Left ventricle myocardium inferior (tissue), 1 donor: ENCODE measurements around the gene TMEM89. TPM values are rescaled to one million over a fixed set of nuclear protein-coding genes. Genes with fewer than 3 reads are reported as not detected.

Source experiments
- DNase-seq: peaks from one replicate; pipeline ENCODE4 v3.0.0-alpha.2; 2020
- H3K27ac ChIP-seq: fragments of 200-600 bp; replicated peaks from 2 replicates; pipeline ENCODE4 v1.8.0; 2021
- H3K27me3 ChIP-seq: fragments of 200-600 bp; 2 replicates; pipeline ENCODE4 v1.8.0; 2021; ENCODE audit warnings: low read depth
- H3K36me3 ChIP-seq: fragments of 200-600 bp; 2 replicates; pipeline ENCODE4 v1.8.0; 2021
- H3K4me1 ChIP-seq: fragments of 200-600 bp; 2 replicates; pipeline ENCODE4 v1.8.0; 2021
- H3K4me3 ChIP-seq: fragments of 200-600 bp; 2 replicates; pipeline ENCODE4 v1.8.0; 2021; ENCODE audit warnings: mild to moderate bottlenecking, moderate library complexity
- H3K9me3 ChIP-seq: fragments of 200-600 bp; replicated peaks from 2 replicates; pipeline ENCODE4 v1.8.0; 2021
- intact Hi-C: fragments of 100-400 bp; cut with micrococcal nuclease; formaldehyde crosslinking; loops from one replicate; pipeline ENCODE4 v1.11.0; 2022
- total RNA-seq: library from RNA; stranded (reverse); fragmentation: NEBNext Ultra II Directional; extraction: Animal tissue kit (Norgen Biotek cat#: 25700); gene quantifications from one replicate; pipeline ENCODE4 v1.2.1, GENCODE V29; 2021
- TF ChIP-seq, protein P1 (sequence below): fragments of 200-600 bp; IDR thresholded peaks from 2 replicates; pipeline ENCODE4 v1.8.0; 2021; ENCODE audit warnings: antibody characterized with exemption, mild to moderate bottlenecking, borderline replicate concordance
- donor health status: DM: no; HTN: yes; CAD: no; lungs with severe emphysema.

Gene TMEM89
- total RNA-seq, 1 donor from 2014 or later, result not detected

DNA sequence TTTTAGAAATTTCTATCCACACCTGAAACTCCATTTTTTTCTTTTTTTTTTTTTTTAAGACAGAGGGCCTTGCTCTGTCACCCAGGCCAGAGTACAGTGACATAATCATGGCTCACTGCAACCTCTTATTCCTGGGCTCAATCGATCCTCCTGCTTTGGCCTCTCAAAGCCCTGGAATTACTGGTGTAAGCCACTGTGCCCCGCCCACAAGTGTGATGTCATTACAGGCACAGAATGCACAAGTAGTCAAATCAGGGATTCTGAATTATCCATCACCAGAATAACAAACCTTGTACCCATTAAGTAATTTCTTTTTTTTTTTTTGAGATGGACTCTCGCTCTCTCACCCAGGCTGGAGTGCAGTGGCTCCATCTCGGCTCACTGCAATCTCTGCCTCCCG is 14.1 kb downstream of the TMEM89 start:
- H3K4me3 ChIP-seq, result peak overlapping the region; percentile 78
- H3K27me3 ChIP-seq, result no peaks in the 10 kb centered on the region
- H3K9me3 ChIP-seq, result no peaks in the 10 kb centered on the region
- no peak for DNase-seq
- peaks cover 76% of the 10 kb centered on the region for H3K4me1 ChIP-seq
- H3K27ac ChIP-seq, result peak overlapping the region; percentile 0
- peaks cover 49% of the 10 kb centered on the region for H3K36me3 ChIP-seq
- TF ChIP-seq, protein P1, sequence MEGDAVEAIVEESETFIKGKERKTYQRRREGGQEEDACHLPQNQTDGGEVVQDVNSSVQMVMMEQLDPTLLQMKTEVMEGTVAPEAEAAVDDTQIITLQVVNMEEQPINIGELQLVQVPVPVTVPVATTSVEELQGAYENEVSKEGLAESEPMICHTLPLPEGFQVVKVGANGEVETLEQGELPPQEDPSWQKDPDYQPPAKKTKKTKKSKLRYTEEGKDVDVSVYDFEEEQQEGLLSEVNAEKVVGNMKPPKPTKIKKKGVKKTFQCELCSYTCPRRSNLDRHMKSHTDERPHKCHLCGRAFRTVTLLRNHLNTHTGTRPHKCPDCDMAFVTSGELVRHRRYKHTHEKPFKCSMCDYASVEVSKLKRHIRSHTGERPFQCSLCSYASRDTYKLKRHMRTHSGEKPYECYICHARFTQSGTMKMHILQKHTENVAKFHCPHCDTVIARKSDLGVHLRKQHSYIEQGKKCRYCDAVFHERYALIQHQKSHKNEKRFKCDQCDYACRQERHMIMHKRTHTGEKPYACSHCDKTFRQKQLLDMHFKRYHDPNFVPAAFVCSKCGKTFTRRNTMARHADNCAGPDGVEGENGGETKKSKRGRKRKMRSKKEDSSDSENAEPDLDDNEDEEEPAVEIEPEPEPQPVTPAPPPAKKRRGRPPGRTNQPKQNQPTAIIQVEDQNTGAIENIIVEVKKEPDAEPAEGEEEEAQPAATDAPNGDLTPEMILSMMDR, result no peak
- intact Hi-C loops, result no loop called here

DNA sequence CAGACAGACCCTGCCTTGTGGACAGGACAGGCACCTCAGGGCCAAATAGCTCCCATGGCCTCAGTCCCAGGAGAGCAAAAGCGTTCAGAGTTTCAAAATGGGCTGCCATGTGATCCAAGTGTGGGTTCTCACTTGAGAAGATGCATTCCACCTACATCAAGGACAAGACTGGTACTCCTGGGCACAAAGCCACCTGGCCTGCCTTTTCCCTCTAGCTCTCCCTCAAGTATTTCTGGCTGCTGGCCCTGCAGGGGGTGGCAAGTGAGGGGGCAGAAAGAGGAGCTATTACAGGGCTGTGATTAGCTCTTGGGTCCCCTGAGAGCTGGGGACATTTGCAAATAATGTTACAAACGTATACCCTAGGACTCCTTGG is 20.0 kb downstream of the TMEM89 start:
- H3K36me3 ChIP-seq, result peaks cover 78% of the 10 kb centered on the region
- peak; percentile 80 for DNase-seq

DNA sequence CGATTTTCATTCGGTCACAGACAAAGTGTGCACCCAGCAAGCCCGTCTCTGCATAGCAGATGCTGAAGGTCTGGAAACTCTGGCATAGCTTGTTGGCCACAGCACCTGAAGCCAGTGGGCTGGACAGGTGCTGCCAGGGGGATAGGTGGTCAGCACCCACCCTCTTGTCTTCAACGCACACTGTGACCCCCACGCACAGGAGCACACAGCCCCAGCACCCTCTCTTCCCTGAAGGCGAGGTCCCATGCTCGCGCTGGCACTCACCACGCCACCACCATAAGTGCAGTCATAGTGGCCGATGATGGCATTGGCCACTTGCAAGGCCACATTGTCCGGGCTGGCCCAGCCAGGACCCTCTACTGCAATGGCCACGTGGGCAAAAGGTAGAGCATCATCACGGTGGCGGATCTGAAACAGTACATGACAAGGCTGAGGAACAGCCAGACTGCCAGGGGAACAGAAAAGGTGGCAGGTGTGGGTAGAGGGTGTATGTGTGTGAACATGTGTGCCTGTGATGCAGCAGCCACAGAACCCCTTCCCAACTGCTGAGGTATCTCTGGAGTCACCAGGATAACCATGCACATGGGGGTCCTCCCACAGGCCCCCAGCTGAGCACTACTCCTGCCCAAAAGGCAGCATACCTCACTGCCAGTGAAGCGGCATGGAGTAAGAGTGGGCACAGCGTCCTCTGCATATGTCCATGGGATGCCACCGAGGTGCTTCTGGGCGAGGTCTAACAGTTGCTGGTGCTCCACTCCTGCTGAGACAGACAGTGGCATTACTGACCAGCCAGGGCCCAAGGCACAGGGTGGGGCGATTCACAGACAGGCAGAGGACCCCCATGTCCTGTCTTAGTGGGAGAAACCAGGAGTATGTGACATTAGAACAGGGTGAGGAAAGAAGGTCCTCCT is 20.6 kb downstream of the TMEM89 start:
- peak overlapping the region; percentile 95 for H3K27ac ChIP-seq
- H3K27me3 ChIP-seq, result no peaks in the 10 kb centered on the region
- H3K4me1 ChIP-seq, result peaks cover 100% of the 10 kb centered on the region
- DNase-seq, result no peak
- H3K36me3 ChIP-seq, result peaks cover 72% of the 10 kb centered on the region
- H3K4me3 ChIP-seq, result peak overlapping the region; percentile 21
- TF ChIP-seq, protein P1, result no peak
- intact Hi-C loops, result no loop called here
- H3K9me3 ChIP-seq, result no peaks in the 10 kb centered on the region

More for the DNA sequence above, 20.0 kb downstream of the TMEM89 start:
- TF ChIP-seq, protein P1, result no peak
- H3K4me3 ChIP-seq, result peak overlapping the region; percentile 21
- no peaks in the 10 kb centered on the region for H3K9me3 ChIP-seq
- H3K27me3 ChIP-seq, result no peaks in the 10 kb centered on the region
- peaks cover 100% of the 10 kb centered on the region for H3K4me1 ChIP-seq
- H3K27ac ChIP-seq, result peak overlapping the region; percentile 95
- intact Hi-C loops, result no loop called here

DNA sequence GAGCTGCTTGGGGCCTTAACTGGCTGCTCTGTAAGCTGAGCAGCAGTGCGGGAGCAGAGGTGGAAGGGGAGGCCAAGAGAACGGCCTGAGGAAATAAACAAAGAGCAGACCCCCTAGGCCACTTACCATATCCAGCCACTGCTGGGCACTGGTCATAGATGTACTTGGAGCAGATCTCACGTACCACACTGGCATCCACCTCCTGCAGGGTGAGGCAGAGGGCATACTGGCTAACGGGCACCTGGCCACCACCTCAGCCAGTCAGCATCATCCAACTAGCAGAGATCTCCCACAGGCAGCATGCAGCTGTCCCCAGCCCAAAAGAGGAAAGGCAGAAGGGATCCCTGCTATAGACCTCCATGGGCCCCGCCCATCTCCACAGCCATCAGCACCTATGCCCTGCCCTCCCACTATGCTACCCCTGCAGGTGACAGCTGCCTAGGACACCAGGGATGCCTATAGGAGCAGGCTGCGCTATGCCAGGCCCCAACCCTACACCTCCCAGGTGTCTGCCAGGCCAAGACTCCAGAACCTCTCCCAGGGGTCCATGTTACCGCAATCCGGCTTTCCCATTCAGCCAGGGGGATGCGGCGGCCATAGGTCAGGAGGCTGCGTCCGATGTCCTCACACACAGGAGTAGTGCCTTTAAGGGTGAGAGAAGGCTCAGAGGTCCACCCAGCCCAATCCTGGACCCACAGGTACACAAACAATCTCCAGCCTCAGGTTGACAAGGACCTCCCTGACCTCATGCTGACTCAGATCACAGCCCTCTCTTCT is 21.9 kb downstream of the TMEM89 start:
- TF ChIP-seq, protein P1, result no peak
- no peak for DNase-seq
- Histone ChIP-seq H3K9me3 (no peaks in the 10 kb centered on the region), H3K36me3 (peaks cover 59% of the 10 kb centered on the region), H3K4me3 (peak overlapping the region; percentile 40), H3K4me1 (peaks cover 100% of the 10 kb centered on the region), H3K27me3 (peaks cover 4% of the 10 kb centered on the region), H3K27ac (peak overlapping the region; percentile 95)
- intact Hi-C loops, result no loop called here

DNA sequence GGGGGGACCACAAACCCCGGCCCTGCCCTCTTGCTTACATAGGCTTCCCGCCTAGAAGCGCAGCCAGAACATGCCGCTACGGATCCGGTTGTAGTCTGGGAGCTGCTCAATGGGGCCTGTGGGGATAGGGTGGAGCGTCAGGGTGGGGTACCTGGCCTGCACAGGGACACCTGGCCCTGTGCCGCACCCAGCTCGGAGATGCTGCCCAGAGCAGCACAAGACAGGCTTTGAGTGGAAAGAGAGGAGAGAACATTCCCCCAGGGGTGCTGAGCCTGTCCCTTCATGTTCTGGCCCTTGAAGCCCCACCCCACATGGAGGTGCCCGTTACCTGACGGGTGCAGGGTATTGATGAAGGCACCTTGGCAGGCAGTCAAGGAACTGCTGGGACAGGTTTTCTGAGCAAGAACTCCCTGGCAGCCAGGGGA is 22.5 kb downstream of the TMEM89 start:
- H3K4me1 ChIP-seq, result peaks cover 99% of the 10 kb centered on the region

More for the DNA sequence above, 22.5 kb downstream of the TMEM89 start:
- peak overlapping the region; percentile 40 for H3K4me3 ChIP-seq
- intact Hi-C loops, result no loop called here
- TF ChIP-seq, protein P1, result no peak
- no peaks in the 10 kb centered on the region for H3K9me3 ChIP-seq
- no peak for DNase-seq
- peaks cover 53% of the 10 kb centered on the region for H3K36me3 ChIP-seq
- peaks cover 7% of the 10 kb centered on the region for H3K27me3 ChIP-seq
- peak overlapping the region; percentile 95 for H3K27ac ChIP-seq
